ENCODE data around the gene PLCB2.

The PLCB2 gene

GRCh38 chr15:40338041-40338657 lies 30.4 kb upstream of the PLCB2 start:
- TF ChIP-seq CTCF (IDR thresholded peaks at IDR 0.05; ENCODE audit: low read depth, low read length), result peak; percentile 97
- Histone ChIP-seq H3K27me3 (ENCODE audit: insufficient read depth, low read depth, severe bottlenecking) (no peaks in the 10 kb centered on the region), H3K9me3 (ENCODE audit: severe bottlenecking) (no peaks in the 10 kb centered on the region), H3K36me3 (no peaks in the 10 kb centered on the region), H3K27ac (no peak overlapping the region), H3K4me3 (ENCODE audit: low read depth, low read length) (no peak overlapping the region)
- DNase-seq, result peak; percentile 89

- no peak for TF ChIP-seq CTCF (IDR thresholded peaks at IDR 0.05; ENCODE audit: low read depth, low read length)
- H3K9me3 ChIP-seq (ENCODE audit: severe bottlenecking), result no peaks in the 10 kb centered on the region
These were observed 29.9 kb upstream of the PLCB2 start for GRCh38 chr15:40337597-40337996.

GRCh38 chr15:40336744-40337122 lies 29.0 kb upstream of the PLCB2 start:
- no peaks in the 10 kb centered on the region for H3K27me3 ChIP-seq (ENCODE audit: insufficient read depth, low read depth, severe bottlenecking)
- no peaks in the 10 kb centered on the region for H3K36me3 ChIP-seq
- DNase-seq, result peak; percentile 69
- H3K4me3 ChIP-seq (ENCODE audit: low read depth, low read length), result no peak overlapping the region
- H3K27ac ChIP-seq, result no peak overlapping the region
- no peaks in the 10 kb centered on the region for H3K9me3 ChIP-seq (ENCODE audit: severe bottlenecking)
- TF ChIP-seq CTCF (IDR thresholded peaks at IDR 0.05; ENCODE audit: low read depth, low read length), result peak; percentile 67

More at GRCh38 chr15:40337597-40337996, 29.9 kb upstream of the PLCB2 start:
- H3K27me3 ChIP-seq (ENCODE audit: insufficient read depth, low read depth, severe bottlenecking), result no peaks in the 10 kb centered on the region
- no peaks in the 10 kb centered on the region for H3K36me3 ChIP-seq
- no peak overlapping the region for H3K4me3 ChIP-seq (ENCODE audit: low read depth, low read length)
- H3K27ac ChIP-seq, result no peak overlapping the region
- DNase-seq, result no peak

- no peak for TF ChIP-seq CTCF (IDR thresholded peaks at IDR 0.05; ENCODE audit: low read depth, low read length)
- Histone ChIP-seq H3K4me3 (ENCODE audit: low read depth, low read length) (no peak overlapping the region), H3K27me3 (ENCODE audit: insufficient read depth, low read depth, severe bottlenecking) (no peaks in the 10 kb centered on the region), H3K27ac (no peak overlapping the region), H3K36me3 (no peaks in the 10 kb centered on the region), H3K9me3 (ENCODE audit: severe bottlenecking) (no peaks in the 10 kb centered on the region)
- DNase-seq, result no peak
These were observed 28.4 kb upstream of the PLCB2 start for GRCh38 chr15:40335938-40336743.

- H3K4me3 ChIP-seq (ENCODE audit: low read depth, low read length), result no peak overlapping the region
- H3K36me3 ChIP-seq, result no peaks in the 10 kb centered on the region
- DNase-seq, result no peak
- H3K27ac ChIP-seq, result peak overlapping the region; percentile 76
- H3K27me3 ChIP-seq (ENCODE audit: insufficient read depth, low read depth, severe bottlenecking), result no peaks in the 10 kb centered on the region
- no peak for TF ChIP-seq CTCF (IDR thresholded peaks at IDR 0.05; ENCODE audit: low read depth, low read length)
- no peaks in the 10 kb centered on the region for H3K9me3 ChIP-seq (ENCODE audit: severe bottlenecking)
These were observed 27.4 kb upstream of the PLCB2 start for GRCh38 chr15:40334941-40335795.
